Body of pancreas (tissue), 4 donors: ENCODE data around the gene IFI16.

Experiments
- POLR2A ChIP-seq, 3 donors: fragments of 450-650 bp; IDR thresholded peaks; one replicate each; pipeline ENCODE4 v1.6.1; 2016; ENCODE audit warnings: antibody characterized with exemption in 3 of 3, mild to moderate bottlenecking in 2 of 3
- TF ChIP-seq, protein P1 (sequence below), 7 experiments: fragments of 450-650 bp in 4 of 7; fragments of 200-600 bp in 3 of 7; sonication (generic) in 3 of 7; IDR thresholded peaks; one replicate each; pipeline ENCODE4 v1.5.1; 2016 to 2019; ENCODE audit warnings: antibody characterized with exemption in 7 of 7

DNA sequence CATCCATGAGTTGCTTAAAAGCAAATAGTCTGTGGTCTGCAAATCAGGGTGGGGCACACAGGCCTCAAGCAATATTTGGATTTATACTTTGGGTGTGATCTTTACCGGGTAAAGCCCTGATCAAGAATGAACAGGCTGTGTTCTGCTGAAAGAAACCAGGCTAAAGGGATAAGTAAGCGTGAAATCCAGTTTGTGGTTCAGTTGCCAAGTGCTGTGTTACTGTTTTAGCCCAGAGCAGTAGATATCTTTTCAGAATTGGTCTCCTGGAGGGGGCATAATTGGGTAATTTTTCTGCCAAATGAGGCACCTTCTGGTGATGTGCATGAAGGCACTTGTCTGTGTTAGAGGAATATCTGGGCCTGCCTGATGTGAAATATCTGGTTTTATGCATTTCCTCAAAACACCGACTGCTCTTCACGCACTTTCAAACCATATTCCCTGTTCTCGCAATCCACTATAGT, 45.5 kb downstream of the IFI16 start:
- TF ChIP-seq, protein P1, sequence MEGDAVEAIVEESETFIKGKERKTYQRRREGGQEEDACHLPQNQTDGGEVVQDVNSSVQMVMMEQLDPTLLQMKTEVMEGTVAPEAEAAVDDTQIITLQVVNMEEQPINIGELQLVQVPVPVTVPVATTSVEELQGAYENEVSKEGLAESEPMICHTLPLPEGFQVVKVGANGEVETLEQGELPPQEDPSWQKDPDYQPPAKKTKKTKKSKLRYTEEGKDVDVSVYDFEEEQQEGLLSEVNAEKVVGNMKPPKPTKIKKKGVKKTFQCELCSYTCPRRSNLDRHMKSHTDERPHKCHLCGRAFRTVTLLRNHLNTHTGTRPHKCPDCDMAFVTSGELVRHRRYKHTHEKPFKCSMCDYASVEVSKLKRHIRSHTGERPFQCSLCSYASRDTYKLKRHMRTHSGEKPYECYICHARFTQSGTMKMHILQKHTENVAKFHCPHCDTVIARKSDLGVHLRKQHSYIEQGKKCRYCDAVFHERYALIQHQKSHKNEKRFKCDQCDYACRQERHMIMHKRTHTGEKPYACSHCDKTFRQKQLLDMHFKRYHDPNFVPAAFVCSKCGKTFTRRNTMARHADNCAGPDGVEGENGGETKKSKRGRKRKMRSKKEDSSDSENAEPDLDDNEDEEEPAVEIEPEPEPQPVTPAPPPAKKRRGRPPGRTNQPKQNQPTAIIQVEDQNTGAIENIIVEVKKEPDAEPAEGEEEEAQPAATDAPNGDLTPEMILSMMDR (IDR thresholded peaks at IDR 0.05), result no peak
- no peak for TF ChIP-seq POLR2A (IDR thresholded peaks at IDR 0.05)
